Raji (cell line): Measurements from ENCODE around the gene SLIT1.

Experiments used
- POLR2A ChIP-seq: IDR thresholded peaks from 2 replicates; pipeline ENCODE4 v1.6.1; 2011; ENCODE audit warnings: low read depth, low read length, control low read depth; ENCODE audit not compliant: insufficient read depth

Gene SLIT1

DNA sequence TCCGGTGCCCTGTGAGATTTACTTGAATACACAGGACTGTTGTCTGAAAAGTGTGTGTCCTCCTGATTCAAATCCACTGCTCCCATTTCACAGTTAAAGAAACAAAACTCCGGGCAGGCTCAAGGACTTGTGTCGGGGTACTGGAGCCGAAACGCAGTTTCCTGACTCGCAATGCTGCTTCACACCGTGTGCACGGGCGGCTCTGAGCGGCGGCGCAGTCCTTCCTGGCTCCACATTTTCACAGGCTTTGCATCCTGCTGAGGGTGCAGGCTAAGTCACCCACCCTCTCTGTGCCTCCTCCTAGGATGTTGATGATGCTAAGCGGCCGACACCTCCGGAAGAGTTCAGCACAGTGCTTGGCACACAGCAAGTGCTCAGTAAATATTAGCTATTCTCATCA lies 65.4 kb downstream of the SLIT1 start:
- no peak for TF ChIP-seq POLR2A

- TF ChIP-seq POLR2A, result no peak
These were observed 66.6 kb downstream of the SLIT1 start for GRCh38 chr10:97119058-97119745.

- no peak for TF ChIP-seq POLR2A
These were observed 68.4 kb downstream of the SLIT1 start for GRCh38 chr10:97117372-97117771.

GRCh38 chr10:97116462-97117162 lies 69.1 kb downstream of the SLIT1 start:
- TF ChIP-seq POLR2A, result no peak

- TF ChIP-seq POLR2A, result no peak
These were observed 69.9 kb downstream of the SLIT1 start for GRCh38 chr10:97115846-97116245.

- no peak for TF ChIP-seq POLR2A
These were observed 74.1 kb downstream of the SLIT1 start for GRCh38 chr10:97111615-97112014.

DNA sequence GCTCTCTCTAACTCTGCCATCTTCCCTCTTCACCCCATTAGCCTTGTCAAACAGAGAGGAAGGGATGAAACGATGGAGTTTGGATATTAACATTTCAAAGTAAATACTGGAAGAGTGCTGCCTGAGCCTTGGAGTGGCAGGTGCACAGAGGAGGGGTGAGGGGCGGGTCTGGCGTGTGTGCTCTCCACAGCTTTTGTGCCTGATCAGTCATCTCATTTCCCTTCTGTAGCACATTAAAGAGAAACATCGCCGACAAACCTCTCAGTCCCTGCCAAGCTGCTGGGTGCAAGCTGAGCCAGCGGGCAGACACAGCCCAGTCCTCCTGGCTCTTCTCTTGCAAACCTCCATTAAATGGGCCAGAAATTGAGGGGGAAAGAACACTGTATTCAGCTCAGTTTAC lies 76.2 kb downstream of the SLIT1 start:
- TF ChIP-seq POLR2A, result no peak

GRCh38 chr10:97107551-97107950 lies 78.2 kb downstream of the SLIT1 start:
- no peak for TF ChIP-seq POLR2A

- no peak for TF ChIP-seq POLR2A
These were observed 79.6 kb downstream of the SLIT1 start for GRCh38 chr10:97106207-97106606.

GRCh38 chr10:97105303-97105702 lies 80.5 kb downstream of the SLIT1 start:
- TF ChIP-seq POLR2A, result no peak

GRCh38 chr10:97103316-97104080 lies 82.3 kb downstream of the SLIT1 start:
- no peak for TF ChIP-seq POLR2A

DNA sequence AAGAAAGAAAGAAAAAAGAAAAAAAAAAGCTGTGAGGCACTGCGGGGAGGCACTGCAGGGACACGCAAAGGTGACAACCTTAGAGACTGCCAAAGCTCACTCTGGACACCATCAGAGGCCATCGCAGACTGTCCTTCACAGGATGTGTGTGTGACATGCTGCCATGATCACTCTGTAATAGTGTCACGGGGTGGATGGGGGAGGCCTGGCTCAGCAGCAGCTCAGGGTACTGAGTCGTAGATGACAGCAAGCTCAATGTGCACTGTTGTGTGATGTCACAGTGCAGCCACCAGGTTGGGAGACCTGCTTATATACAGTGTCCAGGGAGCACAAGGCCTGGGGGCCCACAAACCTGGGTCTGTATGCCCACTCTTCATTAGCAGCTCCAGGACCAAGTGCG lies 83.3 kb downstream of the SLIT1 start:
- no peak for TF ChIP-seq POLR2A

GRCh38 chr10:97101166-97101940 lies 84.4 kb downstream of the SLIT1 start:
- no peak for TF ChIP-seq POLR2A

- TF ChIP-seq POLR2A, result no peak
These were observed 85.1 kb downstream of the SLIT1 start for GRCh38 chr10:97100657-97101056.

- no peak for TF ChIP-seq POLR2A
These were observed 85.9 kb downstream of the SLIT1 start for GRCh38 chr10:97099868-97100267.
